ENCODE results near the gene PRPF19. TPM values are rescaled to one million over a fixed set of nuclear protein-coding genes. Genes with fewer than 3 reads are reported as not detected.
"Not testable (repeated sequence)": the region's sequence is repeated elsewhere in the genome, so short reads cannot be mapped to it uniquely, and the experiment has no call there.

The PRPF19 gene
- total RNA-seq, 1 donor from 2014 or later: 51.4 TPM

GRCh38 chr11:60909680-60910280 lies 3.4 kb upstream of the PRPF19 start:
- DNase-seq (ENCODE audit: low read depth): not testable (repeated sequence)

GRCh38 chr11:60908803-60909202 lies 2.4 kb upstream of the PRPF19 start:
- DNase-seq (ENCODE audit: low read depth): no peak

GRCh38 chr11:60905551-60906113 lies 753 bp downstream of the PRPF19 start:
- no peak for DNase-seq (ENCODE audit: low read depth)

GRCh38 chr11:60905047-60905446 lies 1.3 kb downstream of the PRPF19 start:
- no peak for DNase-seq (ENCODE audit: low read depth)

GRCh38 chr11:60902625-60903024 lies 3.8 kb downstream of the PRPF19 start:
- no peak for DNase-seq (ENCODE audit: low read depth)

- DNase-seq (ENCODE audit: low read depth): no peak
Measured at GRCh38 chr11:60900673-60901404, 5.5 kb downstream of the PRPF19 start.

GRCh38 chr11:60899977-60900376 lies 6.4 kb downstream of the PRPF19 start:
- no peak for DNase-seq (ENCODE audit: low read depth)

- DNase-seq (ENCODE audit: low read depth): peak; percentile 77
Measured at GRCh38 chr11:60899046-60899936, 7.1 kb downstream of the PRPF19 start.

GRCh38 chr11:60897496-60897895 lies 8.9 kb downstream of the PRPF19 start:
- DNase-seq (ENCODE audit: low read depth): no peak

GRCh38 chr11:60895687-60896086 lies 10.7 kb downstream of the PRPF19 start:
- no peak for DNase-seq (ENCODE audit: low read depth)

- DNase-seq (ENCODE audit: low read depth): no peak
Measured at GRCh38 chr11:60891103-60891741, 15.2 kb downstream of the PRPF19 start.

- no peak for DNase-seq (ENCODE audit: low read depth)
Measured at GRCh38 chr11:60890696-60891095, 15.7 kb downstream of the PRPF19 start.

GRCh38 chr11:60889869-60890311 lies 16.5 kb downstream of the PRPF19 start:
- DNase-seq (ENCODE audit: low read depth): no peak

- peak; percentile 63 for DNase-seq (ENCODE audit: low read depth)
Measured at GRCh38 chr11:60887556-60887955, 18.8 kb downstream of the PRPF19 start.

GRCh38 chr11:60880643-60881282 lies 25.6 kb downstream of the PRPF19 start:
- DNase-seq (ENCODE audit: low read depth): no peak

- DNase-seq (ENCODE audit: low read depth): no peak
Measured at GRCh38 chr11:60879971-60880588, 26.3 kb downstream of the PRPF19 start.

GRCh38 chr11:60879104-60879503 lies 27.3 kb downstream of the PRPF19 start:
- DNase-seq (ENCODE audit: low read depth): no peak

GRCh38 chr11:60878245-60879101 lies 27.9 kb downstream of the PRPF19 start:
- DNase-seq (ENCODE audit: low read depth): no peak

- no peak for DNase-seq (ENCODE audit: low read depth)
Measured at GRCh38 chr11:60876168-60876485, 30.3 kb downstream of the PRPF19 start.
